GM18951 (cell line): Measurements from ENCODE around the gene FCER2.

ENCODE experiments used
- POLR2A ChIP-seq: IDR thresholded peaks from 4 replicates; pipeline ENCODE4 v1.6.1; 2011; ENCODE audit warnings: mild to moderate bottlenecking; ENCODE audit not compliant: insufficient read length, insufficient read depth; ENCODE audit errors: extremely low read depth
- in situ Hi-C: fragments of 300-500 bp; cut with MboI; formaldehyde crosslinking; loops from one replicate; pipeline ENCODE4 v1.12.0; 2022; ENCODE audit warnings: low sequenced_read_pairs, mixed read lengths, inconsistent platforms; ENCODE audit not compliant: unreplicated experiment

Gene FCER2

GRCh38 chr19:7729211-7729610, 27.3 kb upstream of the FCER2 start:
- in situ Hi-C loops: no loop called here

DNA sequence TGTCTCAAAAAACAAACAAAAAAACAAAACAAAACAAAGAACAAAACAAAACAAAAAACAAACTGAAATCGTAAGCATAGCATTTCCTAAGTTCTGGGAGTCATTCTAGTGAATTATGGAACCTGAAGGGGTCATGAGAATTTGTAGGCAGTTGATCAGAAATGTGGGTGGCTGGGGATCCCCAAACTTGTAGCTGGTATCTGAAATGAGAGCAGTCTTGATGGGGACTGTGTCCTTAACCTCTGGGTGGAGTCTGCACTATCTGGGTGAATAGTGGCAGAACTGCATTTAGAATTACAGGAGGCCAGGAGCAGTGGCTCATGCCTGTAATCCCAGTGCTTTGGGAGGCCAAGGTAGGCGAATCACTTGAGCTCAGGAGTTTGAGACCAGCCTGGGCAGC, 23.9 kb upstream of the FCER2 start:
- in situ Hi-C loops: no loop called here
- no peak for TF ChIP-seq POLR2A

More at GRCh38 chr19:7729211-7729610, 27.3 kb upstream of the FCER2 start:
- no peak for TF ChIP-seq POLR2A

DNA sequence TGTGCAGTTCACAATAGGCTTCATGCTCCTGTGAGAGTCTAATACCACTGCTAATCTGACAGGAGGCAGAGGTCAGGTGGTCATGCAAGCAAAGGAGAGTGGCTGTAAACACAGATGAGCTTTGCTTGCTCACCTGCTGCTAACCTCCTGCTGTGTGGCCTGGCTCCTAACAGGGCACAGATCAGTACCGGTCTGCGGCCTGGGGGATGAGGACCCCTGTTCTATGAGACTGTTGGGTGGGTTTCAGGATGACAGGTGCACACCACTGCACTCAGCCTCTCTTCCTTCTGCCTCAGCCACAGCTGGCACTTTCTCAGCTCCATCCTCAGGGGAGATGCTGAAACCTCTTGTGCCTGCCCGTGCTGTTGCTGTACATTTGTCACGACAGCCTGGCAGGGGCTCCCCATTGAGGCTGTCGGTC, 20.3 kb upstream of the FCER2 start:
- TF ChIP-seq POLR2A: no peak
- in situ Hi-C loops: no loop called here

GRCh38 chr19:7720351-7720750, 18.4 kb upstream of the FCER2 start:
- TF ChIP-seq POLR2A: no peak
- in situ Hi-C loops: no loop called here

GRCh38 chr19:7718668-7719067, 16.7 kb upstream of the FCER2 start:
- TF ChIP-seq POLR2A: no peak
- in situ Hi-C loops: no loop called here

GRCh38 chr19:7716762-7717161, 14.8 kb upstream of the FCER2 start:
- in situ Hi-C loops: no loop called here
- no peak for TF ChIP-seq POLR2A

- in situ Hi-C loops: no loop called here
- no peak for TF ChIP-seq POLR2A
These were observed 13.7 kb upstream of the FCER2 start for GRCh38 chr19:7715671-7716070.

GRCh38 chr19:7710616-7711015, 8.7 kb upstream of the FCER2 start:
- in situ Hi-C loops: no loop called here

DNA sequence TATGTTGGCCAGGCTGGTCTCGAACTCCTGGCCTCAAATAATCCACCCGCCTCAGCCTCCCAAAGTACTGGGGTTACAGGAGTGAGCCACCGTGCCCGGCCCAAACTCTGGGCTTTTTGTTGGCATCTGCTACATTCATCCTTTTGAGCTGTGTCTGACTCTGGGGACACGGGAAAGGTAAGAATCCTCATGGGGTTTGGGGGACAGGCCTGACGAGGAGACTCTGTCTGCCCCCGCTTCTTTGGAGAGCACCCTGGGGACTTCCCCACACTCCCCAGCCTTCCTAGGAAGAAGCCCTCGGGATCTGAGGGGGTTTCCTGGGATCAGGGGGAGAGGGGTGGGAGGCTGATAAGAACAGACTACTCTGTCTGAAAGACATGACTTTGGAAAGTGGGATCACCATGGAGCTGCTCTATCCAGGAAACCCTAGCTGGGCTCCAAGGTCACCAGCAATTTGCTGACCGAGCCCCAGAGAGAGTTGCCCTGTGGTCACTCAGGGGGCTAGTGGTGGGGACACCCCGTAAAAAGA, 8.1 kb upstream of the FCER2 start:
- no peak for TF ChIP-seq POLR2A
- in situ Hi-C loops: no loop called here

More at GRCh38 chr19:7710616-7711015, 8.7 kb upstream of the FCER2 start:
- no peak for TF ChIP-seq POLR2A

DNA sequence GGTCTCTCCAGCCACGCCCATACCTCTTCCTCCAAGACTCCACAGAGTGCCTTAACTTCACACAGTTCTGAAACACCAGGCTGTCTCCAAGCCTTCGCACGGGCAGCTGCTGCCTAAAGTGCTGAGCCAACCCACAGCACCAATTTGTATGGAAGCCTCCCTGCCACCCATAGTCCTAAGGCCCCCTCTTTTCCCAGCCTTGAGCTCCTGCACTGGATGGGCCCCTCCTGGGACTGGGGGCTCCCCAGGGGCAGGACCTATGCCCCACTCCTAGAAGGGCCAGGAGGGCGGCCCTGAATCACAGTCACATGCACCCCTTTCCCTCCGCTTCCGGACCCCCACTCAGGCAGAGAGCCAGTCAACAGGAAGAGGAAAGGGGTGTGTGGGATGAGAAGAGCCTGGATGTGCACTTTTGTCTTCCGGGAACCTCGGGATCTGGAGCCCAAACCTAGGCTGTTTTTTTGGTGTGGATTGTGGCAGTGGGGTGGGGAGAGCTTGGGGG, 5.1 kb upstream of the FCER2 start:
- in situ Hi-C loops: no loop called here
- no peak for TF ChIP-seq POLR2A

DNA sequence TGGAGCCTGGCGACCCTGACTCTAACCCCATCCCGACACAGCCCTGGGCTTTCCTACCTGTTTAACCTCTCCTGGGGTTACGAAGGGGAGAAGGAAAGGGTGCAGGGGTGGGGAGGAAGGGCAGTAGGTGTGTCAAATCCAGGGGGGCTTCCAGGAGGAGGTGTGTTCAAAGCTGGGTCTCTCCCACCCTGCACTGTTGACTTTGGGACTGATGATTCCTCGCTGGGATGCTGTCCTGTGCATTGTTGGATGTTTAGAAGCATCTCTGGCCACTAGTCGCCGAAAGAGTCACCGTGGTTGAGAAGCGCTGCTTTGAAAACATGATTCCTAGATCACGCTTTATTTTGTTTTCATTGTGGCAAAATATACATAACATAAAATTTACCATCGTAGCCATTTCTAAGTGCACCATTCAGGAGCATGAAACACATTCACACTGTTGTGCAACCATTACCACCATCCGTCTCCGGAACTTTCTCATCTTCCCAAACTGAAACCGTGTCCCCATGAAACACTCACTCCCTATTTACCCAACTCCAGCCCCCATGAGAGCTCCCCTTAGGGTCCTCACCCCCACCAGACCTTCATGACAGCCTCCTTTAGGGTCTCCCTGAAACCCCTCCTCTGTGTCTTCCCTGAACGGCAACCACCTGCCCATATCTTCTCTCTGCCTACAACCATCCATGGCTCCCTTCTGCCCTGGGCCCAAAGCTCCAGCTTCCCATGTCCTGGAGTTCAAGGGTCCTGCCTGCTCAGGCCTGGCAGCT, 4.4 kb upstream of the FCER2 start:
- in situ Hi-C loops: no loop called here
- TF ChIP-seq POLR2A: no peak

DNA sequence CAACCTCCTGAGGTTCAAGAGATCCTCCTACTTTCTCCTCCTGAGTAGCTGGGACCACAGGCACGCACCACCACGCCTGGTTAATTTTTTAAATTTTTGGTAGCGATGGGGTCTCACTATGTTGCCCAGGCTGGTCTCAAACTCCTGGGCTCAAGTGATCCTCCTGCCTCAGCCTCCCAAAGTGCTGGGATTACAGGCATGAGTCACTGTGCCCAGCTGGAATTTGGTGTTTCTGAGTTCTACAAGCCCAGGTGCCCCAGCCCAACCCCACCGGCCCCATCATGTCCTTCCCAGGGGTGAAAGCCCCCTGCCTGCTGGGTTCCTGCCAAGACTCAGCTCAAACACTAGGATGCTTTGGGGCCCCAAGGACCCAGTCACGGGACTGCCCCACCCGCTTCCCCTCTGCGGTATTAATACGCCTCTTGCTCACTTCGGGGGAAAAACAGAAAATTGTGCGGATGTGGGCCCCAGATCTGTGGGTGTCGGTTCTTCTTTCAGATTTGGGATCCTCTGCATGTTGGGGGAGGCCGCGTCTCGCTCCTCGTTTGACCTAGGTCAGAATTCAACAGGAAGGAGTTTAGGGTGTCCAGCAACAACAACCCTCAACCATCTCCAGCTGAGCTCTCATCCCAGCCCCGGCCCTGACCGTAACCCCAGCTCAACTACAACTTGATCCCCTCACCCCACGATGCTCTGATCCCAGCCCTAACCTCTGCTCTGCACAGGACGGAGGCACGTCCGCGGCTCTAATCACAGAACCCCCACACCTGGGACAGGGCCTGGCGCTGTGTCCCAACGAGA, 3.7 kb upstream of the FCER2 start:
- peak; percentile 35 for TF ChIP-seq POLR2A
- in situ Hi-C loops: no loop called here

DNA sequence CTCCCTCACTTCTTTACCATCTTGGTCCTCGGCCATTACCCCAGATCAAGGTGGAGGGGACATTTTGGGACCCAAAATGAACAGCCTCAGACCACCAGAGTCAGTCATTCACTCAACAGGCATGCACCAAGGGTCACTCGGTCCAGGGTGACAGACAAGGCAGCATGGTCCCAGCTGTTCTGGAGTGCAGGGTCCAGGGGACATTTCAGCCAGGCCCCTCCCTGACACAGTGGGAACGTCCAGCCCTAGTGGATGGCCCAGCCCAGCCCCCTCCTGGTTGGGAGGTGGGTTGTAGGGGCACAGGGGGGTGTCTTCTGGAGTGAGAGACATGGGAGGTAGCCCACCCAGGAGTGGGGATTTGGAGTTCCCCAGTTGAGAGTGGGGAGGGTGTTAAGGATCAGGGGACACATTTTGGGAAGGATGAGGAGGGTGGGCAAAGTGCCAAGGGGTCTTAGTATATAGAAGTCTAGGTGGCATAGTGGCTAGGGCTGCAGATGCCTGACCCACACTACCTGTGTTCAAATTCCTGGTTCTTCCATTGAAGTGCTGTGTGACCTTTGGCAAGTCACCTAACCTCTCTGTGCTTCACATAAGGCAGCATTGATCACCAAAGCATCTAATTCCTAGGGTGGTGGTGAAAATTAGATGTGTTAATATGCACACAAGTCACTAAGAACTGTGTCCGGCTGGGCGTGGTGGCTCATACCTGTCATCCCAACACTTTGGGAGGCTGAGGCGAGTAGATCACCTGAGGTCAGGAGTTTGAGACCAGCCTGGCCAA, 2.5 kb upstream of the FCER2 start:
- in situ Hi-C loops: no loop called here
- no peak for TF ChIP-seq POLR2A

DNA sequence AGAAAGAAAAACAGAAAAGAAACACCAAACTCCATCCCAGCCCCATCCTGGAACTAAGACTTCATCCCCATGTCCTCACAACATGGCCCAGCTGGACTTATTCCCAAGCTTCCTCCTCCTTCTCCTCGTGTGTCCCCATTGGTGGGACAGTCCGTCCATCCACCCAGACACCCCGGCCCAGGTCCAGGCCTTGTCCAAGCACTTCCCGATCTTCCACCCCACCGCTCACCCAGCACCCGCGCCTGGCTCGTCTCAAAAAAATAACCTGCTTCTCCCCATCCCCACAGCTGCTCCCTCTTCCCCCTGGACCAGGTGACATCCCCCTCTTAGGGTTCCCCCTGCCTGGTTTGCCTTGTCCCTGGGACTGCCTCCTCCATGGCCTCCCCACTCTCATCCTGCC, 1.4 kb upstream of the FCER2 start:
- TF ChIP-seq POLR2A: no peak
- in situ Hi-C loops: no loop called here
